K562 (cell line): ENCODE results near the gene KIF17. TPM values are rescaled to one million over a fixed set of nuclear protein-coding genes. Genes with fewer than 3 reads are reported as not detected.

Experiments
- BRCA1 ChIP-seq, 2 experiments: fragments of 450-650 bp in 1 of 2; sonication (generic) in 1 of 2; formaldehyde crosslinking in 1 of 2; IDR thresholded peaks; 2 replicates each; pipeline versions ENCODE4 v1.5.0 to v1.6.1; 2017 to 2020; ENCODE audit warnings: mild to moderate bottlenecking in 1 of 2, missing genetic modification reagents in 1 of 2
- BRD9 ChIP-seq: fragments of 450-650 bp; IDR thresholded peaks from 2 replicates; pipeline ENCODE4 v1.6.1; 2018; ENCODE audit warnings: low read depth; ENCODE audit not compliant: partially characterized antibody
- CCNT2 ChIP-seq: IDR thresholded peaks from 2 replicates; pipeline ENCODE4 v1.6.1; 2011; ENCODE audit warnings: borderline replicate concordance, low read depth, mild to moderate bottlenecking, moderate library complexity, mixed read lengths, low read length; ENCODE audit not compliant: insufficient read length; ENCODE audit errors: extremely low read depth
- COPS2 ChIP-seq: fragments of 450-650 bp; conservative IDR thresholded peaks from 2 replicates; pipeline ENCODE4 v1.6.1; 2016; ENCODE audit warnings: mild to moderate bottlenecking, moderate library complexity
- CTBP1 ChIP-seq: fragments of 450-650 bp; IDR thresholded peaks from 2 replicates; pipeline ENCODE4 v1.6.1; 2016; ENCODE audit warnings: borderline replicate concordance
- KAT2B ChIP-seq: IDR thresholded peaks from one replicate; pipeline ENCODE4 v1.6.1; 2012; ENCODE audit warnings: low read depth, mild to moderate bottlenecking, control low read depth, inconsistent platforms, low read length, moderate library complexity
- KHSRP ChIP-seq: fragments of 450-650 bp; IDR thresholded peaks from 2 replicates; pipeline ENCODE4 v1.6.1; 2017
- MCM5 ChIP-seq: fragments of 450-650 bp; IDR thresholded peaks from 2 replicates; pipeline ENCODE4 v1.6.1; 2016; ENCODE audit warnings: low read depth
- NFIC ChIP-seq: fragments of 450-650 bp; IDR thresholded peaks from 2 replicates; pipeline ENCODE4 v1.6.1; 2017; ENCODE audit warnings: mild to moderate bottlenecking, inconsistent platforms
- NR2C1 ChIP-seq, 2 experiments: fragments of 450-650 bp; IDR thresholded peaks; 2 replicates each; pipeline ENCODE4 v1.6.1; 2017; ENCODE audit warnings: mild to moderate bottlenecking in 2 of 2, antibody characterized with exemption in 1 of 2, inconsistent platforms in 1 of 2, missing compliant biosample characterization in 1 of 2, missing genetic modification characterization in 1 of 2
- NRF1 ChIP-seq, 2 experiments: fragments of 450-650 bp; IDR thresholded peaks in 1 of 2; conservative IDR thresholded peaks in 1 of 2; 2 replicates each; pipeline ENCODE4 v1.6.1; 2014; ENCODE audit warnings: mild to moderate bottlenecking in 2 of 2
- PRPF4 ChIP-seq: fragments of 200-400 bp; formaldehyde crosslinking; IDR thresholded peaks from one replicate; pipeline ENCODE4 v1.6.1; 2017; ENCODE audit warnings: low read length, low read depth, mild to moderate bottlenecking; ENCODE audit not compliant: insufficient read depth, poor library complexity, severe bottlenecking
- STAG1 ChIP-seq: sonication (generic); formaldehyde crosslinking; IDR thresholded peaks from 2 replicates; pipeline ENCODE4 v1.5.0; 2020; ENCODE audit warnings: missing genetic modification reagents, borderline replicate concordance
- TAF9B ChIP-seq: fragments of 450-650 bp; IDR thresholded peaks from 2 replicates; pipeline ENCODE4 v1.6.1; 2018; ENCODE audit warnings: mild to moderate bottlenecking; ENCODE audit not compliant: partially characterized antibody
- TAL1 ChIP-seq: fragments of 450-650 bp; IDR thresholded peaks from 2 replicates; pipeline ENCODE4 v1.6.1; 2016; ENCODE audit warnings: mild to moderate bottlenecking
- ZNF282 ChIP-seq: sonication (generic); formaldehyde crosslinking; IDR thresholded peaks from 2 replicates; pipeline ENCODE4 v1.8.1; 2023; ENCODE audit warnings: missing genetic modification reagents
- ZNF561 ChIP-seq: fragments of 450-650 bp; formaldehyde crosslinking; conservative IDR thresholded peaks from 2 replicates; pipeline ENCODE4 v1.4.0; 2020; ENCODE audit warnings: mild to moderate bottlenecking, moderate library complexity
- ZNF780A ChIP-seq: fragments of 250-450 bp; sonication (Bioruptor Pico); IDR thresholded peaks from 2 replicates; pipeline ENCODE4 v1.5.0; 2021; ENCODE audit warnings: mild to moderate bottlenecking
- polyA plus RNA-seq, 8 experiments: library from polyadenylated mRNA; depleted of rRNA in 4 of 8; stranded (reverse) in 5 of 8; unstranded in 3 of 8; fragments of >200 nt; fragmentation: Nextera tagmentation in 2 of 8; fragmentation: Illumina TruSeq in 1 of 8; extraction: Ambion mirVana in 2 of 8; extraction: Trizol in 1 of 8; gene quantifications; 2 replicates each; pipeline versions ENCODE4 v1.2.1 to v1.2.3, GENCODE V29; 2011 to 2014; ENCODE audit warnings: inconsistent platforms in 1 of 8, missing spikeins in 1 of 8
- total RNA-seq, 7 experiments: library from RNA; depleted of rRNA in 6 of 7; stranded (reverse); fragments of >200 nt in 6 of 7; fragmentation: Illumina TruSeq in 2 of 7; extraction: Trizol in 2 of 7; gene quantifications; 2 replicates each; pipeline versions ENCODE4 v1.2.1 to v1.2.3, GENCODE V29; 2011 to 2021; ENCODE audit warnings: low replicate concordance in 1 of 7
- TF ChIP-seq, protein P1 (sequence below): sonication (generic); formaldehyde crosslinking; IDR thresholded peaks from 2 replicates; pipeline ENCODE4 v1.8.0; 2022; ENCODE audit warnings: mild to moderate bottlenecking, missing genetic modification reagents
- TF ChIP-seq, protein P2 (sequence below): fragments of 450-650 bp; formaldehyde crosslinking; IDR thresholded peaks from 2 replicates; pipeline ENCODE4 v1.4.0; 2022; ENCODE audit warnings: missing genetic modification characterization
- TF ChIP-seq, protein P3 (sequence below): fragments of 250-450 bp; sonication (Bioruptor Pico); IDR thresholded peaks from 2 replicates; pipeline ENCODE4 v1.4.0; 2020; ENCODE audit warnings: mild to moderate bottlenecking, moderate library complexity
- TF ChIP-seq, protein P4 (sequence below): sonication (generic); formaldehyde crosslinking; IDR thresholded peaks from 2 replicates; pipeline ENCODE4 v1.8.1; 2023; ENCODE audit warnings: mild to moderate bottlenecking, missing genetic modification reagents

Gene KIF17
- total and polyA plus RNA-seq, 9 of the 15 experiments (the other 6 are each of a cell fraction or from before 2014, with no cell fraction given): 0.04 to 0.47 (median 0.18) TPM; not detected in 5

DNA sequence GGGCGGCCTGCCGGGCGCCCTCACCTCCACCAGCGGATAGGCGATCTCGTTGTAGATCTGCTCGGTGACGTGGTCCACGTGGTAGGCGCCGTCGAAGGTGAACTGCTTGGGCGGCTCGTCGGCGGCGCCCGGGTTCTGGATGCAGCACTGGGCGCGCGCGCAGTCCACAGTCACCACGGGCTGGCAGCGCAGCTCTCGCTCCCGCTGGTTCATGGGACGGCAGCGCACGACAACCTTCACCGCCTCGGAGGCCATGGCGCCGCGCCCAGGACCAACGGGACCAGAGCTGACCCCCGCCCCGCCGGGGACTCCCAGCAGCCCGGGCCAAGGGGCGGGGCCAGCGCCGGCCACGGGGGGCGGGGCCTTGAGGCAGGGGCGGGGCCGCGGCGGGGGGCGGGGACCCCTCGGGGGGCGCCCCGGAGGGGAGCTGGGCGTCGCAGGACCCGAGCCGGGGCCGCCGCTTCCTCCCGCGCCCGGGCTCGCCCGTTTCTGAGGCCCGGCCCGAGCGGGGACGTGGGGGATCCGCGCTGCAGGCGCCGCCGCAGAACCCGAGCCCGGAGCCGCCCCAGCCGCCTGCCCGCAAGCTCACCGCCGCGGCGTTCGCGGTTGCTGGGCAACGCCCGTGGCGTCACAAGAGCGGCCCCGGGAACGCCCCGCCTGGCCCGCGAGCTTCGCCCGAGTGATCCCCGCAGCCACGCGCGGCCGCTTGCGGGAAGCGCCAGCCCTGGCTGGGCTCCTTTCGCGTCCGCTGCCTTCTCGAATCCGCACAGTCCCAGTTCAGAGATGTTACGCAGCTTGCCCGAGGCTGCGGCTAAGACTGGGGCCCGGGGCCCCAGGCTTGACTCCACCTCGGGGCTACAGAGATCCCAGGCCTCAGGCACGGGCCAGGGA lies at the start of gene KIF17 (continued):
- no peak for TF ChIP-seq BRCA1 (IDR thresholded peaks at IDR 0.05)
- 0 out of 2 replicates have a peak, but pooled peaks have one; percentile 39 for TF ChIP-seq BRCA1 (CRISPR knock-in tag; IDR thresholded peaks at IDR 0.05)
- TF ChIP-seq, protein P1, sequence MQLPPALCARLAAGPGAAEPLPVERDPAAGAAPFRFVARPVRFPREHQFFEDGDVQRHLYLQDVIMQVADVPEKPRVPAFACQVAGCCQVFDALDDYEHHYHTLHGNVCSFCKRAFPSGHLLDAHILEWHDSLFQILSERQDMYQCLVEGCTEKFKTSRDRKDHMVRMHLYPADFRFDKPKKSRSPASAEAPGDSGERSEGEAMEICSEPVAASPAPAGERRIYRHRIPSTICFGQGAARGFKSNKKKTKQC: no peak
- no peak for TF ChIP-seq BRD9
- peak; percentile 24; the same call in 1 of the 2 replicates for TF ChIP-seq CTBP1
- peak; percentile 71 for TF ChIP-seq NFIC
- no peak for TF ChIP-seq KAT2B
- TF ChIP-seq KHSRP: no peak
- no peak for TF ChIP-seq STAG1 (CRISPR knock-in tag)
- no peak for TF ChIP-seq ZNF282
- peak; percentile 53 to 61 for TF ChIP-seq NRF1 (conservative IDR thresholded peaks at IDR 0.05 in 1 of 2, IDR thresholded peaks at IDR 0.05 in 1 of 2)
- TF ChIP-seq PRPF4: no peak
- TF ChIP-seq, protein P2, sequence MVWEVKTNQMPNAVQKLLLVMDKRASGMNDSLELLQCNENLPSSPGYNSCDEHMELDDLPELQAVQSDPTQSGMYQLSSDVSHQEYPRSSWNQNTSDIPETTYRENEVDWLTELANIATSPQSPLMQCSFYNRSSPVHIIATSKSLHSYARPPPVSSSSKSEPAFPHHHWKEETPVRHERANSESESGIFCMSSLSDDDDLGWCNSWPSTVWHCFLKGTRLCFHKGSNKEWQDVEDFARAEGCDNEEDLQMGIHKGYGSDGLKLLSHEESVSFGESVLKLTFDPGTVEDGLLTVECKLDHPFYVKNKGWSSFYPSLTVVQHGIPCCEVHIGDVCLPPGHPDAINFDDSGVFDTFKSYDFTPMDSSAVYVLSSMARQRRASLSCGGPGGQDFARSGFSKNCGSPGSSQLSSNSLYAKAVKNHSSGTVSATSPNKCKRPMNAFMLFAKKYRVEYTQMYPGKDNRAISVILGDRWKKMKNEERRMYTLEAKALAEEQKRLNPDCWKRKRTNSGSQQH (CRISPR knock-in tag): no peak
- TF ChIP-seq CCNT2: peak; percentile 20
- TF ChIP-seq, protein P3, sequence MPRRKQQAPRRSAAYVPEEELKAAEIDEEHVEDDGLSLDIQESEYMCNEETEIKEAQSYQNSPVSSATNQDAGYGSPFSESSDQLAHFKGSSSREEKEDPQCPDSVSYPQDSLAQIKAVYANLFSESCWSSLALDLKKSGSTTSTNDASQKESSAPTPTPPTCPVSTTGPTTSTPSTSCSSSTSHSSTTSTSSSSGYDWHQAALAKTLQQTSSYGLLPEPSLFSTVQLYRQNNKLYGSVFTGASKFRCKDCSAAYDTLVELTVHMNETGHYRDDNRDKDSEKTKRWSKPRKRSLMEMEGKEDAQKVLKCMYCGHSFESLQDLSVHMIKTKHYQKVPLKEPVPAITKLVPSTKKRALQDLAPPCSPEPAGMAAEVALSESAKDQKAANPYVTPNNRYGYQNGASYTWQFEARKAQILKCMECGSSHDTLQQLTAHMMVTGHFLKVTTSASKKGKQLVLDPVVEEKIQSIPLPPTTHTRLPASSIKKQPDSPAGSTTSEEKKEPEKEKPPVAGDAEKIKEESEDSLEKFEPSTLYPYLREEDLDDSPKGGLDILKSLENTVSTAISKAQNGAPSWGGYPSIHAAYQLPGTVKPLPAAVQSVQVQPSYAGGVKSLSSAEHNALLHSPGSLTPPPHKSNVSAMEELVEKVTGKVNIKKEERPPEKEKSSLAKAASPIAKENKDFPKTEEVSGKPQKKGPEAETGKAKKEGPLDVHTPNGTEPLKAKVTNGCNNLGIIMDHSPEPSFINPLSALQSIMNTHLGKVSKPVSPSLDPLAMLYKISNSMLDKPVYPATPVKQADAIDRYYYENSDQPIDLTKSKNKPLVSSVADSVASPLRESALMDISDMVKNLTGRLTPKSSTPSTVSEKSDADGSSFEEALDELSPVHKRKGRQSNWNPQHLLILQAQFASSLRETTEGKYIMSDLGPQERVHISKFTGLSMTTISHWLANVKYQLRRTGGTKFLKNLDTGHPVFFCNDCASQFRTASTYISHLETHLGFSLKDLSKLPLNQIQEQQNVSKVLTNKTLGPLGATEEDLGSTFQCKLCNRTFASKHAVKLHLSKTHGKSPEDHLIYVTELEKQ (CRISPR knock-in tag): no peak
- TF ChIP-seq MCM5: no peak
- TF ChIP-seq ZNF780A (CRISPR knock-in tag): no peak
- no peak for TF ChIP-seq TAF9B
- TF ChIP-seq TAL1: no peak
- no peak for TF ChIP-seq ZNF561
- TF ChIP-seq COPS2: no peak
- TF ChIP-seq, protein P4, sequence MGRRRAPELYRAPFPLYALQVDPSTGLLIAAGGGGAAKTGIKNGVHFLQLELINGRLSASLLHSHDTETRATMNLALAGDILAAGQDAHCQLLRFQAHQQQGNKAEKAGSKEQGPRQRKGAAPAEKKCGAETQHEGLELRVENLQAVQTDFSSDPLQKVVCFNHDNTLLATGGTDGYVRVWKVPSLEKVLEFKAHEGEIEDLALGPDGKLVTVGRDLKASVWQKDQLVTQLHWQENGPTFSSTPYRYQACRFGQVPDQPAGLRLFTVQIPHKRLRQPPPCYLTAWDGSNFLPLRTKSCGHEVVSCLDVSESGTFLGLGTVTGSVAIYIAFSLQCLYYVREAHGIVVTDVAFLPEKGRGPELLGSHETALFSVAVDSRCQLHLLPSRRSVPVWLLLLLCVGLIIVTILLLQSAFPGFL (CRISPR knock-in tag): peak; percentile 52; the same call in 1 of the 2 replicates
- no peak for TF ChIP-seq NR2C1 (IDR thresholded peaks at IDR 0.05)
- TF ChIP-seq NR2C1 (tag; IDR thresholded peaks at IDR 0.05): no peak
